Measurements from ENCODE around the gene PIP4K2C. TPM values are rescaled to one million over a fixed set of nuclear protein-coding genes. Genes with fewer than 3 reads are reported as not detected.

Gene PIP4K2C
- total and polyA plus RNA-seq, 2 of the 4 experiments (the other 2 are of a cell fraction), result 12.5 to 23.1 TPM

- Histone ChIP-seq H2AFZ (replicated peaks; ENCODE audit: low read length, poor library complexity) (no peak overlapping the region), H3K4me1 (ENCODE audit: control insufficient read depth, insufficient read depth, low read length) (peaks cover 3% of the 10 kb centered on the region), H2BK5ac (ENCODE audit: low read depth, low read length, poor library complexity, severe bottlenecking) (no peak overlapping the region), H2BK120ac (ENCODE audit: low read depth, low read length) (no peak overlapping the region), H2AK9ac (replicated peaks; ENCODE audit: low read depth, low read length, poor library complexity) (no peak overlapping the region), H3K4me2 (ENCODE audit: low read depth, low read length) (no peak overlapping the region), H2AK5ac (ENCODE audit: low read depth, low read length) (no peak overlapping the region), H3K27ac (ENCODE audit: insufficient read depth, low read length) (no peak overlapping the region), H3K14ac (replicated peaks; ENCODE audit: low read depth, low read length) (no peak overlapping the region), H3K79me1 (ENCODE audit: low read depth in 1 of 2, low read length in 2 of 2) (peaks cover 0 to 4% of the 10 kb centered on the region in 2 experiments; a peak in 1 of 4 replicates), H3K27me3 (ENCODE audit: control insufficient read depth, insufficient read depth, low read length) (peaks cover 31% of the 10 kb centered on the region), H4K5ac (ENCODE audit: low read depth, low read length) (no peak overlapping the region), H3K56ac (ENCODE audit: extremely low read depth, insufficient read depth, low read length) (no peak overlapping the region), H3K18ac (ENCODE audit: low read depth, low read length) (no peak overlapping the region), H3K9ac (ENCODE audit: low read depth, low read length) (no peak overlapping the region), H3K9me3 (ENCODE audit: control insufficient read depth, insufficient read depth, low read length) (no peaks in the 10 kb centered on the region), H3K4me3 (ENCODE audit: insufficient read depth, low read depth, low read length) (no peak overlapping the region), H4K91ac (ENCODE audit: insufficient read depth, low read depth, low read length) (no peak overlapping the region), H2BK20ac (ENCODE audit: low read depth, low read length) (no peak overlapping the region), H2BK15ac (ENCODE audit: low read depth, low read length) (no peak overlapping the region), H3K9me1 (ENCODE audit: insufficient read depth, low read length) (peaks cover 7% of the 10 kb centered on the region; the same call in 1 of the 2 replicates), H3K4ac (ENCODE audit: low read depth, low read length) (no peak overlapping the region), H4K20me1 (ENCODE audit: insufficient read depth, low read length) (no peaks in the 10 kb centered on the region), H3K36me3 (ENCODE audit: control insufficient read depth, insufficient read depth, low read length) (no peaks in the 10 kb centered on the region), H4K8ac (ENCODE audit: low read depth in 2 of 2, low read length in 2 of 2) (no peak overlapping the region), H3K23ac (ENCODE audit: low read depth, low read length) (no peak overlapping the region)
- CTCF ChIA-PET, result no interaction called here
- dilution Hi-C loops (cut with HindIII; ENCODE audit: low sequenced_read_pairs, unreplicated experiment) (loop anchor here (25.0 kb wide), 1 partner anchor 107 kb away; no protein-coding TSS in a partner anchor), in situ Hi-C loops (cut with MboI; ENCODE audit: low sequenced_read_pairs) (no loop called here), intact Hi-C loops (cut with micrococcal nuclease) (no loop called here)
- WGBS, 2 experiments (ENCODE audit: extremely low coverage in 2 of 2, insufficient read length in 1 of 2), result no CpG with 5 or more reads among the region's 1 CpG
- TF ChIP-seq RFX5 (IDR thresholded peaks at IDR 0.05; ENCODE audit: low read depth, low read length) (no peak), CHD1 (IDR thresholded peaks at IDR 0.05; ENCODE audit: low read depth, low read length) (no peak), NFE2L2 (IDR thresholded peaks at IDR 0.05; ENCODE audit: low read depth, low read length) (no peak), MXI1 (IDR thresholded peaks at IDR 0.05; ENCODE audit: borderline replicate concordance, low read depth, low read length) (no peak), BHLHE40 (IDR thresholded peaks at IDR 0.05; ENCODE audit: low read depth, low read length) (no peak), CTCF (conservative IDR thresholded peaks at IDR 0.05; ENCODE audit: low read depth, low read length) (no peak), MAZ (IDR thresholded peaks at IDR 0.05; ENCODE audit: borderline replicate concordance, low read depth, low read length) (no peak)
- POLR2A ChIA-PET (ENCODE audit: unreplicated experiment), result no interaction called here
- BruUV-seq (replicated peaks), result no TSS peak
- DNase-seq (no peak), ATAC-seq (ENCODE audit: low read depth) (no peak)
Observed at GRCh38 chr12:57554897-57555296, 36.1 kb upstream of the PIP4K2C start.

All from IMR-90 (cell line).